Lung (tissue), 12 donors: ENCODE measurements around the gene GUCY1A2. TPM values are rescaled to one million over a fixed set of nuclear protein-coding genes. Genes with fewer than 3 reads are reported as not detected.

Experiments used
- ATAC-seq: fragments of 200-7000 bp; cut with Tn5 transposase; one replicate; pipeline ENCODE4 v1.9.1; 2020; ENCODE audit warnings: moderate number of reproducible peaks; ENCODE audit not compliant: insufficient read depth, low FRiP score
- DNase-seq, 3 donors: peaks; one replicate each; pipeline ENCODE4 v3.0.0-alpha.2; 2013 to 2017
- H3K27ac ChIP-seq, 2 donors: one replicate each; pipeline ENCODE4 v1.5.1; 2013; ENCODE audit warnings: mild to moderate bottlenecking in 2 of 2, moderate library complexity in 2 of 2, control low read depth in 1 of 2, inconsistent platforms in 1 of 2, low read depth in 1 of 2, low read length in 1 of 2
- H3K27me3 ChIP-seq, 3 donors: one replicate each; pipeline ENCODE4 v1.5.1; 2013; ENCODE audit warnings: low read length in 2 of 3; ENCODE audit not compliant: control insufficient read depth in 3 of 3, insufficient read depth in 3 of 3
- H3K36me3 ChIP-seq, 4 donors: one replicate each; pipeline ENCODE4 v1.5.1; 2013; ENCODE audit warnings: low read length in 4 of 4, mild to moderate bottlenecking in 1 of 4, moderate library complexity in 1 of 4; ENCODE audit not compliant: control insufficient read depth in 4 of 4, insufficient read depth in 4 of 4
- H3K4me1 ChIP-seq, 5 donors: one replicate each; pipeline ENCODE4 v1.5.1; 2013; ENCODE audit warnings: low read length in 5 of 5, mild to moderate bottlenecking in 2 of 5, moderate library complexity in 1 of 5; ENCODE audit not compliant: control insufficient read depth in 5 of 5, insufficient read depth in 5 of 5
- H3K4me3 ChIP-seq: one replicate; pipeline ENCODE4 v1.5.1; 2013; ENCODE audit warnings: mild to moderate bottlenecking, control low read depth, moderate library complexity
- H3K9ac ChIP-seq, 2 donors: one replicate each; pipeline ENCODE4 v1.5.1; 2013; ENCODE audit warnings: low read length in 2 of 2, control low read depth in 1 of 2; ENCODE audit not compliant: insufficient read depth in 1 of 2
- H3K9me3 ChIP-seq, 4 donors: one replicate each; pipeline ENCODE4 v1.5.1; 2013; ENCODE audit warnings: low read length in 3 of 4, mild to moderate bottlenecking in 1 of 4, moderate library complexity in 1 of 4; ENCODE audit not compliant: control insufficient read depth in 4 of 4, insufficient read depth in 3 of 4
- CTCF ChIP-seq: IDR thresholded peaks from 2 replicates; pipeline ENCODE4 v1.5.1; 2012; ENCODE audit warnings: mild to moderate bottlenecking; ENCODE audit errors: control extremely low read depth, extremely low read depth
- WGBS, 2 donors: extraction: QIAGEN DNeasy Blood & Tissue Kit; methylation state at CpG; one replicate each; pipeline ENCODE4 v1.1.7; 2013; 5-methylcytosine and 5-hydroxymethylcytosine counted together
- polyA plus RNA-seq, 2 donors: library from polyadenylated mRNA; stranded (reverse); fragments of 200-250 nt; gene quantifications; one replicate each; pipeline ENCODE4 v1.2.1, GENCODE V29; 2013
- total RNA-seq, 2 donors: library from RNA; depleted of rRNA in 1 of 2; stranded (reverse); fragments of >200 nt in 1 of 2; gene quantifications; one replicate each; pipeline ENCODE4 v1.2.1, GENCODE V29; 2014 to 2021
- donor health status: control.
- donor health status: control.
- donor health status: Bipolar disorder and iron deficiency.
- donor health status: healthy.
- donor health status: DM: yes; HTN: yes; CAD: no.

The GUCY1A2 gene
- total and polyA plus RNA-seq, 4 donors: 1.3 to 55.2 (median 5.7) TPM

DNA sequence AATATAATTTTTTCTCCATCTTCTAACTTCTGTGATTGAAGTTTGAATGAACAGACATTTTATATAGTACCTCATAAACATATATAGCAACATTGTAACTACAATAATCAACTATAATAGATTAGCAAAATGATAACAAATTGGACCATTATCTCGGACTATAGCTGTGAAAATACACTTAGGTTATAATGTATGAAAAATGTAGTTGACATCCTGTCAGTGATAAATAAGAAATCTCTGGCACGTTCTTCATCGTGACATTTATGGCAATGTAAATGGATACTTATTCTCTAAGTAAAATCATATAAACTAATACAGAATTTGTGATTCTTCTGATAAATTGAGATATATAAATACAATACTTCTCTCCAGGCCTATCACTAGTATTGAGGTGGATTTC lies 333.3 kb downstream of the GUCY1A2 start:
- no peaks in the 10 kb centered on the region for H3K27me3 ChIP-seq
- peaks cover 0 to 3% (median 0%) of the 10 kb centered on the region in 4 donors for H3K36me3 ChIP-seq
- H3K4me3 ChIP-seq: no peak overlapping the region
- no peaks in the 10 kb centered on the region for H3K4me1 ChIP-seq
- no peak overlapping the region for H3K9ac ChIP-seq
- WGBS, 2 donors: 78 to 87% methylated on average over 3 of the region's 3 CpGs
- H3K27ac ChIP-seq: no peak overlapping the region
- no peak for TF ChIP-seq CTCF
- H3K9me3 ChIP-seq: no peaks in the 10 kb centered on the region
- DNase-seq (no peak), ATAC-seq (no peak)

- no peak overlapping the region for H3K27ac ChIP-seq
- no peaks in the 10 kb centered on the region for H3K9me3 ChIP-seq
- TF ChIP-seq CTCF: no peak
- no peaks in the 10 kb centered on the region for H3K27me3 ChIP-seq
- no peak overlapping the region for H3K4me3 ChIP-seq
- DNase-seq (no peak), ATAC-seq (no peak)
- WGBS, 2 donors: 75 to 78% methylated on average over 3 of the region's 3 CpGs
- no peak overlapping the region for H3K9ac ChIP-seq
- peaks cover 0 to 3% (median 0%) of the 10 kb centered on the region in 4 donors for H3K36me3 ChIP-seq
- H3K4me1 ChIP-seq: no peaks in the 10 kb centered on the region
These were observed 334.8 kb downstream of the GUCY1A2 start for GRCh38 chr11:106683435-106683834.

DNA sequence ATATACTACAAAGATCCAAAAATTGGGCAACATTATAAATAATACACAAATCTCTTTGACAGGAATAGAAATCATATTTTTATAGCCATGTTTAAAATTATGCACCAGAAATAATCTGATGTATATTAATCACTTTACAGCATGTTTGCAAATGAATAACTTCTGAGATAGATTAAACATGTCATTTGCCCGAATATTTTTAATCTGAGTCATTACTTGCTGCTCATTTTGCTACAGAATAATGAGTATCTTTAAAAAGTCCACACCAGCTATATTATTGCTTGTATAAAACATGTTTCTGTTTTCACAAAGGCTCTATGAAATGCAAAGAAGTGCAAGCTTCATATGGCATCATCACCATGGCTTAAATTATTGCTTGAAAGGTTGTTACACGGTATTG lies 336.8 kb downstream of the GUCY1A2 start:
- H3K27ac ChIP-seq: no peak overlapping the region
- no peaks in the 10 kb centered on the region for H3K9me3 ChIP-seq
- no peaks in the 10 kb centered on the region for H3K27me3 ChIP-seq
- H3K4me3 ChIP-seq: no peak overlapping the region
- 77 to 84% methylated on average over 2 of the region's 2 CpGs for WGBS, 2 donors
- peaks cover 0 to 3% (median 0%) of the 10 kb centered on the region in 4 donors for H3K36me3 ChIP-seq
- TF ChIP-seq CTCF: no peak
- no peak overlapping the region for H3K9ac ChIP-seq
- ATAC-seq: no peak
- no peak for DNase-seq
- H3K4me1 ChIP-seq: no peaks in the 10 kb centered on the region

GRCh38 chr11:106679581-106679980 lies 338.7 kb downstream of the GUCY1A2 start:
- Histone ChIP-seq H3K4me3 (no peak overlapping the region), H3K9ac (no peak overlapping the region), H3K27ac (no peak overlapping the region), H3K36me3 (no peaks in the 10 kb centered on the region), H3K27me3 (no peaks in the 10 kb centered on the region), H3K4me1 (no peaks in the 10 kb centered on the region), H3K9me3 (no peaks in the 10 kb centered on the region)
- WGBS, 2 donors: 86% methylated on average over 1 of the region's 1 CpG
- TF ChIP-seq CTCF: no peak
- ATAC-seq (no peak), DNase-seq (no peak)
